ENCODE data around the gene CFAP97D1. TPM values are rescaled to one million over a fixed set of nuclear protein-coding genes. Genes with fewer than 3 reads are reported as not detected.

The CFAP97D1 gene
- total and polyA plus RNA-seq, 3 donors from 2014 or later: 6.3 to 32.4 (median 20.0) TPM

DNA sequence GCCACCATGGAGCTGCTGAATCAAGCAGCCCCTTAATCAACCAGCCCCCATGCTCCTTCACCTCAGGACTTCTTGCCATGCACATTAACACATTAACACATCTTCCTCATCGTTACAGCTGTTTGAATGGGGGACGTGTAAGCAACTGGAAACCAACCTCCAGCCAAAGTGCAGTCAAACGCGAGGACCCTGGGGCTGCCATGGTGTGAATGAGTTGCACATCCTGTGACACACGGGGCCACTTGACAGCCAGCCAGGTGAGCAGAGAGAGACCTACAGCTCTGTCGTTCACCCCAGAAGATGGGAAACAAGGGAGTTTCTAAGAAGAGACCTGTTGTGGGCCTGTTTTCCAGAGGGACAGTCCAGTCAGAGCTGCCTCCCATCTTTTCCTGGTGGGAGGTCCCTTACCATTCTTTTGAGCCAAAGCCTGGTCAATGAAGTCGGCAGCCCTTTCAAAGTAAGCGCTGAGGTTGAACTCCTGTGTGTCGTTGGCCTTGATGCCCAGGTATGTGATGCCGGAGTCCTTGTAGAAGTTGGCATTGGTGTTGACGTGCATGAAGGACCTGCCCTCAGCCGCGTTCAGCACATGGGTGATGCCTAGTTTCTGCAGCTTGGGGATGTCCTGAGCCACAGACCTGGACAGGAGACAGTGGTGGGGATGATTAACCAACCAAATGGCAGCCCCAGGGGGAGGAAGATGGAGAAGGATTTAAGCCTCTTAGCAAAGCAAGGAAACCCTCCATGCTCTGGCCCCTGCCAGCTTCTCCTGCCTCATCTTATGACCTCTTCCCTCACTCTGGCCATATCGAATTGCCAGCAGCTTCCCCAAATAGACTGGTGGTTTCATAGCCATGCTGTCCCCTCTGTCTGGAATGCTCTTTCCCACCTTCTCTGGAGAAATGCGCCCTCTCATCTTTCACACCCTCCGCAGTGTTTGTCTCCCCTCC is 5.7 kb upstream of the CFAP97D1 start:
- TF ChIP-seq POLR2A (IDR thresholded peaks at IDR 0.05): no peak
- TF ChIP-seq, protein P1, sequence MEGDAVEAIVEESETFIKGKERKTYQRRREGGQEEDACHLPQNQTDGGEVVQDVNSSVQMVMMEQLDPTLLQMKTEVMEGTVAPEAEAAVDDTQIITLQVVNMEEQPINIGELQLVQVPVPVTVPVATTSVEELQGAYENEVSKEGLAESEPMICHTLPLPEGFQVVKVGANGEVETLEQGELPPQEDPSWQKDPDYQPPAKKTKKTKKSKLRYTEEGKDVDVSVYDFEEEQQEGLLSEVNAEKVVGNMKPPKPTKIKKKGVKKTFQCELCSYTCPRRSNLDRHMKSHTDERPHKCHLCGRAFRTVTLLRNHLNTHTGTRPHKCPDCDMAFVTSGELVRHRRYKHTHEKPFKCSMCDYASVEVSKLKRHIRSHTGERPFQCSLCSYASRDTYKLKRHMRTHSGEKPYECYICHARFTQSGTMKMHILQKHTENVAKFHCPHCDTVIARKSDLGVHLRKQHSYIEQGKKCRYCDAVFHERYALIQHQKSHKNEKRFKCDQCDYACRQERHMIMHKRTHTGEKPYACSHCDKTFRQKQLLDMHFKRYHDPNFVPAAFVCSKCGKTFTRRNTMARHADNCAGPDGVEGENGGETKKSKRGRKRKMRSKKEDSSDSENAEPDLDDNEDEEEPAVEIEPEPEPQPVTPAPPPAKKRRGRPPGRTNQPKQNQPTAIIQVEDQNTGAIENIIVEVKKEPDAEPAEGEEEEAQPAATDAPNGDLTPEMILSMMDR (IDR thresholded peaks at IDR 0.05): no peak
- H3K27me3 ChIP-seq: no peaks in the 10 kb centered on the region
- no peak for DNase-seq
- no peak overlapping the region for H3K27ac ChIP-seq
- H3K4me3 ChIP-seq: no peak overlapping the region
- WGBS, 2 donors: 93 to 95% methylated on average over 16 of the region's 16 CpGs
- H3K36me3 ChIP-seq (ENCODE audit: low read depth, missing control alignments): no peaks in the 10 kb centered on the region
- peaks cover 13% of the 10 kb centered on the region for H3K4me1 ChIP-seq
- intact Hi-C loops (cut with DNase I; ENCODE audit: low total_unique reads): no loop called here
- H3K9me3 ChIP-seq: no peaks in the 10 kb centered on the region

GRCh38 chr17:43778337-43779144 is 1.7 kb upstream of the CFAP97D1 start, which contains the start of gene DUSP3:
TSS of gene DUSP3 (minus strand) at chr17:43778977. CDS start at chr17:43778924, 53 bp downstream.
- 1% methylated on average over 26 to 63 of the region's 100 CpGs for WGBS, 2 donors
- peak; percentile 97 for DNase-seq
- Histone ChIP-seq H3K27me3 (no peaks in the 10 kb centered on the region), H3K9me3 (no peaks in the 10 kb centered on the region), H3K36me3 (ENCODE audit: low read depth, missing control alignments) (no peaks in the 10 kb centered on the region), H3K4me3 (peak within 1 kb of the TSS; percentile 91 to 97), H3K27ac (peak within 1 kb of the TSS; percentile 99 to 100), H3K4me1 (peaks cover 21% of the 10 kb centered on the region)
- intact Hi-C loops (cut with DNase I; ENCODE audit: low total_unique reads): no loop called here
- peak; percentile 18 for TF ChIP-seq POLR2A (IDR thresholded peaks at IDR 0.05)
- TF ChIP-seq, protein P1 (IDR thresholded peaks at IDR 0.05): no peak

- no peaks in the 10 kb centered on the region for H3K27me3 ChIP-seq
- no peaks in the 10 kb centered on the region for H3K36me3 ChIP-seq (ENCODE audit: low read depth, missing control alignments)
- no peak for DNase-seq
- no peak for TF ChIP-seq POLR2A (IDR thresholded peaks at IDR 0.05)
- TF ChIP-seq, protein P1 (IDR thresholded peaks at IDR 0.05): no peak
- intact Hi-C loops (cut with DNase I; ENCODE audit: low total_unique reads): no loop called here
- H3K9me3 ChIP-seq: no peaks in the 10 kb centered on the region
- peak overlapping the region; percentile 91 to 97 for H3K4me3 ChIP-seq
- H3K4me1 ChIP-seq: peaks cover 21% of the 10 kb centered on the region
- 7 to 9% methylated on average over 20 to 26 of the region's 26 CpGs for WGBS, 2 donors
- peak overlapping the region; percentile 74 to 100 for H3K27ac ChIP-seq
Measured at GRCh38 chr17:43779145-43780125, 800 bp upstream of the CFAP97D1 start.

- Histone ChIP-seq H3K9me3 (no peaks in the 10 kb centered on the region), H3K27ac (no peak overlapping the region), H3K27me3 (no peaks in the 10 kb centered on the region), H3K4me1 (peaks cover 13% of the 10 kb centered on the region), H3K36me3 (ENCODE audit: low read depth, missing control alignments) (no peaks in the 10 kb centered on the region), H3K4me3 (no peak overlapping the region)
- no peak for TF ChIP-seq POLR2A (IDR thresholded peaks at IDR 0.05)
- TF ChIP-seq, protein P1 (IDR thresholded peaks at IDR 0.05): no peak
- DNase-seq: no peak
- intact Hi-C loops (cut with DNase I; ENCODE audit: low total_unique reads): no loop called here
- WGBS, 2 donors: 81 to 89% methylated on average over 15 of the region's 15 CpGs
Measured at GRCh38 chr17:43782913-43783680, 2.9 kb downstream of the CFAP97D1 start.
